Skin of body (tissue), 2 donors: ENCODE measurements around the gene TNC. TPM values are rescaled to one million over a fixed set of nuclear protein-coding genes. Genes with fewer than 3 reads are reported as not detected.
A peak's percentile ranks its signal among the peaks of the same experiment; 100 is the strongest.

Experiments used
- DNase-seq: peaks from one replicate; lab custom pipeline; 2025; lab: John Stamatoyannopoulos, UW
- total RNA-seq: library from RNA; depleted of rRNA; stranded (reverse); fragments of >200 nt; gene quantifications from one replicate; pipeline ENCODE4 v1.2.3, GENCODE V29; 2014

TNC gene
- total RNA-seq, 1 donor from 2014 or later: 43.4 TPM

DNA sequence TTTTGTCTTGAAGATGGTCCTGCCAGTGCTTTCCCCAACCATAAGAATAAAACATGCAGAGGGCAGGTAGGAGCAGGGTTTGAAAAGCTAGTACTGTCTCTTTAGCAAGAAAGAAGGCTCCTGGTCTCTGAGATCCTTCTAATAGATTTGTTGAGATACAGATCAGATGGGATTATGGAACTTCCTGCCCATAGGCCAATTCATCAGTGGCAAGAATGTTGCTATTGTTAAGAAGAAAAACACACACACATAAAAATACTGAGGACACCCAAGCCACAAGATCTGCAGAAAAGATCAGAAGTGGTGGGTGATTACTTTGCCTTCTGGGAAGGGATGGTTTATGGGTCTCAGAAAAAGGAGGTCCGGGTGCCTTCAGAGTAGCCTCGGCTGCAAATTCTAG is 59.8 kb downstream of the TNC start:
- no peak for DNase-seq

DNA sequence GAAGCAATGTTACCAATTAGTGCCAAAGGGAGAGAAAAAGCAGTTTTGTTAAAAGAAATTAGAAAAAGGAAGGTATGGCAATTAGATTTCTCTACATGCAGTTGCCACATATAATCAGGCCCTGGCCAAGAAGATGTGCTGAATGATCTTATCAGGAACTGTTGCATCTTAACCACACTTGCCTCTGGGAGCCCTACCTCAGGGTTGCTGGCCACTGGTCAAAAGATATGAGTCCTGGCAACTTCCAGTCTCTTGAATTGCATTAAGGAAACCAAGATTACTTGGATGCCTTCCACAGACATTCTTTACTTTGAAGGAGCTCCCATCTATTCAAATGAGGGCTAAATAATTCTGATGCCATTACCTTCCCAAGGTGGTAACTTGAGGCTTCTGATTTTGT is 60.4 kb downstream of the TNC start:
- no peak for DNase-seq

DNA sequence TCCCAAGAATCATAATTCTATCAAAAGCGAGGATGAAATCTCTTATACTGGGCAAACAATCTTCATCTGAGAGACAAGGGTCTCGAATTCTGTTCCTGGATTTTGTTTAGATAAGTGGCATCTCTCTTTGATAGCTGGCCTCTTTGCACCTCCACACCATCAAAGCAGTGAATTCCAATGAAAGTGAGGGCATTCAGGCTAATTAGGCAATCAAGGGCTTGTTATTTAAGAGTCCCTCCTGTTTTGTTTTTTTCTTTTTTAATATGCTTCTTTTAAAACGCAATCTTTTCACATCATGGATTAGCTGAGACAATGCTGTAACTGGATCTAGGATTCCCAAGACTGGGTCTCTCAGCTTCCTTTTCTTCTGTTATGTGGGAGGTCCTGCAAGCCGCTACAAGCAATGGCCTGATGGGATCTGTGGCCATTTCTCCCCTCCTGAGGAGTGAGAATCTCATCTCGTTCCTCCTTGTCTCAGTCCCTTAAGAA is 67.9 kb downstream of the TNC start:
- no peak for DNase-seq

DNA sequence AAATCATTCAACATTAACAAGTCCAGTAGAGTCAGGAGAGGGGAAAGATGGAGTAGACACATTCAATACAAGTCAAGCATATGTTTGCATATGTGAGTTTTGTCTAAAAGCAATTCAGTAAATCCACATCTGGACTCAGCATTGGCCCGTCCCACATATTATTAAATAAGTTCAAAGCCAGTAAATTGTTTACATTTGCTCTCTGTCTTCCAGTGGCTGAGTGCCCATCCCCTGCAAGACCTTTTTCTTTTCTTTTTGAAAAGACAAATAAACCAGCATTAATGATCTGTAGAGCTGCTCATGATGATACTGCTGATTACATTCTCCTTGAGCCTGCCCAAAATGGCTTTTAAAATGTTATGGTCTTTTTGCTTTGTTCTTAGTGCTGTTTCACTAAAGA is 71.1 kb downstream of the TNC start:
- peak; percentile 55 for DNase-seq

DNA sequence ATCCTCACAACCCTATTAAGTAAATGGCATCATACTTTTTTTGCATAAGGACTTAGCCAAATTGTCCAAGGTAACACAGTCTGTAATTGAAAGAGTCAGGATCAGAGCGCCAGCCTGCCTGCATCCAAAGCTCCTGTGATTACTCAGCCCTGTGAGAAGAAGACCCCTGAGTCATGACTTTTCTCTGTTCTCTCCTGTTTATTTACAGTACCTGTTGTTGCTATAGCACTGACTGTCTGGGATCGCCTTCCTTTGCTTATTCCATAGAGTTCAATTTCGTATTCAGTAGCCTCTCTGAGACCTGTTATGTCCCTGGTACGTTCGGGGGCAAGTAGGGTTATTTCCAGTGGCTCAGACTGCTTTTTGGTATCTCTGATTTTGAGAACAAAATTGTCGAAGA is 71.8 kb downstream of the TNC start:
- DNase-seq: no peak

DNA sequence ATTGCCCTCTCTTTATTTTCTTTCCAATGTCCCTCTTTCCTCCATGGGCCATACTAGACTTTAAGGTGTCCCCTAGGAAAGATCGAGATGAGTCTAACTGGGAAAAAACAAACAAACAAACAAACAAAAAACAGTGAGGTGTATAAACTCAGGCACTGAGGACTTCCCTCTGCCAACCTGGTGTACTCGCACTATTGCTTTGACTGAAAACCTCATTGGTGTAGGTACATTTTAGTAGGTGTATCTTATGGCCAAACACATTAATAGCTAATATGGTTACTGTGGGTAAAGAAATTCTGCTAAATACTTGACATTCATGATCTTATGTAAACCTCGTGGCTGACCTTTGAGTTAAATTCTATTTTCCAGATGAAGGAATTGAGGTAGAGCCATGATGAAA is 74.3 kb downstream of the TNC start:
- no peak for DNase-seq

DNA sequence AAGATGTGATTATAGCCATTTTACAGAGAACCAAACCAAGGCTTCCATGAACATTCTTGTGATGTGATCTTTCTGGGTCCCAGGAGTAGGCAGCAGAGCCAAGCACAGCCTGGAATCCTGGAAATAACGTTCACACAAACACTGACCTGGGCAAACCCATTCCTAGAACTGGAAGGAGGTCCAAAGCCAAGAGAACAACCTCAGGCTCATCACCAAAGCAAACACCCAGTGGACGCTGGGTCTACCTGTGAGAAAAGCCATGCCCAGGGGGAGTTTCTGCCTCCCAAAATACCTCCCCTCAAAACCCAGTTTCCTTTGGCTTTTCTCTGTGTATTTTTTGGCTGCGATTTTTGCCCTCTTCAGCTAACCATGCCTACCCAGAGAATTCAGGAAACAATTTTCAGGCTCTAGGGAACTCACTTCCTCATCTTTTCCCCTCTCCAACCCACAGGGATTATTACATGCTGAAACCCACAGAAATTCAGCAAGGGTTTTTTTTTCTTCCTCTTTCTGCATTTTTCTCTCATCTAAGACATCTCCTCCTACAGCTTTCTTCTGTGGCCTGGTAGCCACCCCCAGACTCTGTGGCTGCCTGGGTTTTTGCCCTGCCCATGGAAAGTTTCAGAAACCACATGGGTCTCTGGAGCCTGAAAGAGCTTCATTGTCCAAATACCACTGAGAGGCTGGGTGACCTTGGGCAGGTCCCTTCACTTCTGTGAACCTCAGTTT is 75.0 kb downstream of the TNC start:
- no peak for DNase-seq

DNA sequence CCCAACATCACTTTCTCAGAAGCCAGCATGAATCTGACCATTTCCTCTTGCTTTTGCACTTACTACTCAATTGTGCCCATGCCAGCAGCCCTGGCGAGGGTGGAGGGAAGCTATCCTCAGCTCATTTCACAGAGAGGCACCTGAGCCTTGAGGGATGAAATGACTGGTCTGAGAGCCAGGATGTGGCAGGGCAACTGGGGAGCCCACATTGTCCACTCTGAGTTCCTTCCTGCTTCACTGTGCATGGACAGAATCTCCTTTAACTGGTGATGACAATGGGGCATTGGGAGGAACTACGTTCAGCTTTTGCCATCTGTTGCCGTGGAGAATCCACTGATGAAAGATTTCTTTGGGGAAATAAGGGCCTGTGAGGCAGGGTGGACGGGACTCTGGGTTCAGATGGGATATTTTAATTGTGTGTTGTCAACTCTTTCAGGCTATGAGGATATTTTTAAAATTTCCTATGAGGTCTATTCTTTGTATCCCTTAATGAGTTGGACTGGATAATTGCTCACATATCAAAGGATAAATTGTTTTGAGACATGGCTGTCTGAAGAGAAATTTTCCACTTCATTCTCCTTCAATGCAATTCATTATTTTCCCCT is 78.3 kb downstream of the TNC start:
- no peak for DNase-seq

DNA sequence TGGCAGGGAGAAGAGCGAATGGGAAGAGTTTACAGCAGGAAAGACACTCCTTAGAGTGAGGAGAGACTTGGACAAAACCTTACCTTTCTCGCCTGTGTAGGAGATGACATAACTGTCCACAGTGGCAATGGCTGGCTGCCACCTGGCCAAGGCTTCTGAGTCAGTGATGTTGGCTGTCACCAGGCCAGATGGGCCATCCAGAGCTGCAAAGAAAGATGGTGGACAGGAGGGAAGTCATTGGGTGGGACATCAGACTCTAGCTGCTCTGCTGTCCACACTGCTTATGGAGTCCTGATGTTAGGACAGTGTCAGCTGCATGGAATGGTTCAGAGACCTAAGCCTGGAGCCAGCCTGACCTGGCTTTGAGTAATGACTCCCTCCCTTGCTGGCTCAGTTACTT is 79.8 kb downstream of the TNC start:
- no peak for DNase-seq

DNA sequence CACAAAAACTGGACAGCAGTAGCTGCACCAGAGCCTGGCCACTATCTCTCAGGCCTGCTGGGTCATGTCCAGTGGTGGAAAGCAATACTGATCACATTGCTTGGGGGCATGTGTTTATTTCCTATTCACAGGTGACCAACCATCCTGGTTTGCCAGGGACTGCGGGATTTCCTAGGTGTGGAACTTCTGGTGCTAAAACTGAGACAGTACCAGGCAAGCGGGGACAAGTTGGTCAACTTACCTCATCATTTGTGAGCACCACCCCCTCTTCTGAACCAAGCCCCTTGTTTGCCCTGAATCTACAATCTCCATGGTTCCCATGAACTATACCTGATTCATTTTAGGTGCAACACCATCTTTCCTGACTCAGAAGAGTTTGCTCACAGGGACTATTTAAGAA is 81.3 kb downstream of the TNC start:
- no peak for DNase-seq

DNA sequence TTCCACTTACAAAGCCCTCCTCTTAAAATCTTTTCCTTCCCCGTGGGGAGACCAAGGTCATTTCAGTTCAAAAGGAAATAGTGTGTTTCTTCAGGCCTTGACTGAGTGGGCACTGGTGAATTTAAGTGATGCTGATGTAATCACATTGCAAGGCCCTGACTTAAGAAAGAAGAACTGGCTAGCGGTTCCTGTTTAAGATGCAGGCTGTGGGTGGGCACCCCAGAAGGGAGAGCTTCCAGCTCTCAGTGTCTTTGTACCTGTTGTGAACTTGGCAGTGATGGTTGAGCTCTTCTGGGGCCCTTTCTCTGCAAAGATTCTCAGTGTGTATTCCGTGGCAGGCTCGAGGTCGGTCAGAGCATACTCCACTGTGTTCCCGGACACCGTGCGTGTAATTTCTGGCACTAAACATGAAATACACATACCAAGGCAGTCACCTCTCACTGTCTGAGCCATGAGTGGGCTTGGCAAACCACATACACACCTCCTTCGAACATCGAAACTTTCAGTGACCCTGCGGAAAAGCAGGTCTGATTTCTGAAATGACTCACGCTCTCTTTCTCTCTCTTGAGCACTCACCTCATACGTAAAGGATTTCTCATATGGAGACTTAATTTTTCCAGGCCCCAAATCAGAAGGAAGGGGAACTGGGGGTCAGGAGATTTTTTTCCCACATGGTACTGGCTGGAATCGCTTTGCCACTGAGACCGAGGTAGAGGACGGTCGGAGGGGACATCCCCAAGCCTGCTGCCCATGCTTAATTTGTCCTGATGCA is 81.9 kb downstream of the TNC start:
- no peak for DNase-seq

DNA sequence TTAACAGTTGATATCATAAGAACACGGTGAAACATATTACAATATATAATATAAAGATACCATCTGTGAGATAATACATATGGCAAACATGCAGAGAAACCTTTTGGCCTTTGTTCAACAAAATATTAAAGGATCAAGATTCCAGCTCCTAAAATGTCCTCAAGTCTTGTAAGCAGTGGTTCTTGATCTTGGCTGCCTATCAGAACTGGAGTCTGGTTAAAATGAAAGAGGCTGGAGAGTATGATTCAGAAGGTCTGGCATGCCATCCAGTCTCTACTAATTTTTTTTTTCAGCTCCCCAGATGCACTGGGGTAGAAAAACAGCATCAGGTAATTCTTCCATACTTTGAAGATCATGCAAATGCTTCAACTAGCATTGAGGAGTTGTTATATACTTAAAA is 83.2 kb downstream of the TNC start:
- no peak for DNase-seq

DNA sequence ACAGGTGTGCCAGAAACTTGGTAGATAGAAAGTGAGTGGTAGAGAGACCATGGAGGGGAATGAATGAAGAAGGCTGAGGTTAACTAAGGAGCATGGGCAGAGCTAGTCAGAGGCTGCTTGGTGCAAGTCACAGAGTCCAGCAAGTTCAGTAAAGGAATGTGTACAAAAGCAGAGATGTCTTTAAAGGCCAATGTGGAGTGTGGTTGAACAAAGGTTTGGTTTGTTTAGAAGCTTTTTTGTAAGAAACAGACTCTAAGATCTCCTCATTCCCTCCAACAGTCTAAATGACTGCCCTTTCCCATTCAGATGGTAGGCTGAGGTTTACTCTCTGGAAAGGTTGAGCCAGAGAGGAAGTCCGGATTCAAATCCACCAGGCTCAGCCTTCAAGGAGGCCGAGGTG is 84.2 kb downstream of the TNC start:
- no peak for DNase-seq

DNA sequence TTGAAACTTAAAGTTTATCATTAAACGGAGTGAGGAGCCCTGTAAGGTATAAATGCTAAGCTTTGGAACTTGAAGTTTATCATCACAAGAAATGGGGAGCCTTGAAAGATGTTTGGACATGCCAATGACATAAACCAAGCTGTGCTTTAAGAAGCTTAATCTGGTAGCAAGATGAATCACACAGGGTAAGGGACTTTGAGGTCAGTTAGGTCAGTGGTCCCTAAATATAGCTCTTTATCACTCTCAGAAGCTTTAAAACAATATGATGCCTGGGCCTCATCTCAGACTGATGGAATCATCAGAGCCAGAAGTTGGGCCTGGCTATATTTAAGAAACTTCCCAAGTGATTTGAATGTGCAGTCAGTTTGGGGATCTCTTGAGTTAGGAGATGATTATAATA is 85.7 kb downstream of the TNC start:
- DNase-seq: no peak

DNA sequence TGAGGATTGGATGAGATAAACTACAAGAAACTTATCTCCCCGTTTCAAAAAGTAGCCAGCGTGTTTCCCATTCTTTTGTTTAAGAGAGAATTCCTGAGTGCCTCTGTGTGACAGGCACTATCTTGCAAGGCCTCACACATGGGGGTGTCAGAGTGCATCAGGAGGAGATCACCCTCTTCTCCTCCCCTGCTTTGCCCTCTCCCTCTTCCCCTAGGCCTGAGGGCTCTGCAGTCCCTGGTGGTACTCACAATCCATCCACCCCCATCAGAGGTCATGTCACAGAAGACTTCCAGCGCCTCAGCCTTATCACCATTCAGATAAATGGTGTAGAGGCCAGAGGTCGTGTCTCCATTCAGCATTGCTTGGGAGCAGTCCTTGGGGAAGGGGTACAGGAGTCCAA is 88.0 kb downstream of the TNC start:
- no peak for DNase-seq

DNA sequence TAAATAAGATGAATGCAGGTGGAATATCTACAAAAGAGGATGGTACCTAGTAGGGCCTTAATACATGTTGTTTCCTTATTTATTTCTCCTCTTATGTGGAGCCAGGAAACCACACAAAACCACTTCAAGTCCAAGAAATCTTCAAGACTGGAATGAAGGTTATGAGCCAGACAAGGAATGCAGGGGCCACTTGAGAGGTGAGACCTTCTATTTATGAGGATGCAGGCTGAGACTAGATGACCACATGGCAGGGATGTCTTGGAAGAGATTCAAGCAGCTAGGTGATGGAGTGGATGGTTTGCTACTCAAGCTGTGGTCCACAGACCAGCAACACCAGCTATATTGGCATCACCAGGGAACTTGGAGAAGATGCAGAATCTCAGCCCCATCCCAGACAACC is 92.2 kb downstream of the TNC start:
- no peak for DNase-seq

DNA sequence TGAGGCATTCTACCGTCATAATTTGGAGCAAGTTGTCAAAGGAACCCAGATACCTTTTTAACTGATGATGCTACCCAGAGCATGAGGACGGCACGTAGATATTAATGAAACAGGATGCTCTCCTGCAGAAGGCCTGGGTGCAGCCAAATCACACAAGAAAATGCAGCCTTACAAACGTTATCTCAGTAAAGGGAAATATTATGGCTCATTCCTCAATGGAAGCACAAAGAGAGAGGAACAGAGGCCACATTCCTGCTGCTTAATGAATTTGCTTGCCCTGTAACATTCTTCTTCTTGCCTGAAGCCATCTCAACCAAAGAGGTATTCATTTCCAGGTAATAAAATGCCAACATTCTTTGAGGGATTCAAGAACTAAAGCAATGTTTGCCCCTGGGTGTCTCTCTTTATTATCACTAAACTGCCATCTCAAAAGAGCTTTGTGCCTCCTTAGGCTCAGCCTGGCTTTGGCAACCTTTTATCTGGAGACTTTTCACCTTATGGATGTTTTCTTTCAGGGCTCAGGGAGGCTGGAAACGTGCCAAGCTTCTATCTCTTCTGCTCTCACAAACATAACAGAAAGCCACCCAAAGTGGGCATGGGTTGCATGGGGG is 92.9 kb downstream of the TNC start:
- no peak for DNase-seq

DNA sequence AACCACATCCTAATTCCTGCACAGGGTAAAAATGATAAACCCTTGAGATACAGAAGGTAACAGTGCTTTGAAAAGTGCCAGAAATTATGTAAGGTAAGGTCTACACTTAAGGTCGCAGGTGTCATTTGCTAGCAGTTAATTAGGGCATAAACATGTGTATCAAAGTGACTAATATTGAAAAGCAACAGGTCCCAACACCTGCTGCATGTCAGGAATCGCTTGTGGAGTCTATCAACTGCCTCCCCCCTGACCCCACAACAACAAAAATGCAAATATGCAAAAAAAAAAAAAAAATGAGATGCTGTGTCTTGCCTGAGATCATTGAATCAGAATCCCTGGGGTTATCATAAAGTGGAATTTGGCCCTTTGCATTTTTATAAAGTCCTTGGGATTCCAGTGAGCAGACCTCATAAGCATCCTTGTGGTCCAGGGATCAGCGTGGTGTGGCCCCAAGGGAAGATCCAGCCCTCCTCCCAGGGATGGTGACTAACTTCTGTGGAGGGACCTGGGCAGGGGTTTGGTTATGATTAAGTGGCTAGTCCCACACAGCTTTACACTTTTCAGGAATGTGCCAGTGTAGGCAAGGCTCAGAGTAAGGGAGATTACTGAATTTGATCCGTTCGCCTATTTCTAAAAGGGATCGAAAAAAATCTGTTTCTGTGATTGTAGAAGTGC is 95.1 kb downstream of the TNC start:
- DNase-seq: no peak

DNA sequence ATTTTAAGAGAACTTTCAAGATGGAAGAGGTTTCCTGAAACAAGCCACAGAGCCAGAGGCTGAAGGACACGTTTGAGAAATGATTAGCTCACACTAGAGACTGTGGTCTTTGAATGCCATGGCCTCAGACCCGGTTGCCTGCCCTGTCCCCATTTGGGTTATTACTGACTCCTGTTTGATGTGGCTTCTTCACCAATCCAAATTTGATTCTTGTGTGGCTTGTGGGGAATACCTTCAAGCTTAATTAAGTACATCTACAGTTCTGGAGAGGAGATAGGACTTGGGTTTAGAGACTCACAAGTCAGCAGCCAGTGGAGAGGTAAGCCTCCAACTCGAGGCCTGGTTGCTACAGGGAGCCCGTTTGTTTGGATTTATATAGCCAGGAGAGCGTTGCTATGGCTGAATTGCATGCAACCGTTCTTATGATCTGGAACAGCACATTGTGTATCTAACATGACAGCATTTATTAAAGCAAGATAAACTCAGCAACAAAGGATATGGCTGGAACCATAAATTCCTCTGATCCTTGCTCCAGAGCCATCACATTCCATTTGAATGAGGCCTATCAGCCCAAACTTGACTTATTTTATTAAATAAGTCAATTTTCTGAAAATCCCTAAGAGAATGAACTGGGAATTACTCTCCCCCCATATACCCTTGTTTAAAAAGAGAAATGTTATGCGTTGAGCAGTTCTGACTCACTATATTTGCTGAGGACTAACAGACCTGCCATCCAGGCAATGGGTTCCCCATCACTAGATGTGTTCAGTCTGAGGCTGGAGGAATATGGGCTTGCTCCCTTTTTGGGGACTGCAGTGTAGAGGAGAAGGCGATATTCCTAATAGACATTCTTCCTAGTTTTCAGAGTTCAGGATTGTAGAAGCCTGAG is 99.2 kb downstream of the TNC start:
- DNase-seq: peak; percentile 60

DNA sequence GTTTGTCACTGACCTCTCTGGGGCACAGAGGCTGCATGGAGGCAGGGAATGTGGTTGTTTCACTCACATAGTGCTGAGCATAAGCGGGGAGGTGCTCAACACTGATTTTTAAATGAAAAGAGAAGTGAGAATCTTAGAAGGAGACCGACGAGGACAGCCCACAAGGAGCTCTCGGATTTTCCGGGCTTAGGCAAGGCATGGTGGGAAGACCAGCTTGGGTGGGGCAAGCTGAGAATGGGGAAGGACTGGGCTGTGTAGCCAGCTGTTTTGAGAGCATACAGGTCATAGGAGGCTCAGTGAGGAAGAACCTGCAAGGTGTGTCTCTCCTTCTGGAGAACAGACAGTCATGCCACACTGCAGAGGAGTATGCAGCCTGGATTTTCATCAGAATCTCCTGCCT is 101.6 kb downstream of the TNC start:
- no peak for DNase-seq
